ENCODE measurements around the gene SNX17.
"Not testable (repeated sequence)": the region's sequence is repeated elsewhere in the genome, so short reads cannot be mapped to it uniquely, and the experiment has no call there.

SNX17 gene, protein sequence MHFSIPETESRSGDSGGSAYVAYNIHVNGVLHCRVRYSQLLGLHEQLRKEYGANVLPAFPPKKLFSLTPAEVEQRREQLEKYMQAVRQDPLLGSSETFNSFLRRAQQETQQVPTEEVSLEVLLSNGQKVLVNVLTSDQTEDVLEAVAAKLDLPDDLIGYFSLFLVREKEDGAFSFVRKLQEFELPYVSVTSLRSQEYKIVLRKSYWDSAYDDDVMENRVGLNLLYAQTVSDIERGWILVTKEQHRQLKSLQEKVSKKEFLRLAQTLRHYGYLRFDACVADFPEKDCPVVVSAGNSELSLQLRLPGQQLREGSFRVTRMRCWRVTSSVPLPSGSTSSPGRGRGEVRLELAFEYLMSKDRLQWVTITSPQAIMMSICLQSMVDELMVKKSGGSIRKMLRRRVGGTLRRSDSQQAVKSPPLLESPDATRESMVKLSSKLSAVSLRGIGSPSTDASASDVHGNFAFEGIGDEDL

DNA sequence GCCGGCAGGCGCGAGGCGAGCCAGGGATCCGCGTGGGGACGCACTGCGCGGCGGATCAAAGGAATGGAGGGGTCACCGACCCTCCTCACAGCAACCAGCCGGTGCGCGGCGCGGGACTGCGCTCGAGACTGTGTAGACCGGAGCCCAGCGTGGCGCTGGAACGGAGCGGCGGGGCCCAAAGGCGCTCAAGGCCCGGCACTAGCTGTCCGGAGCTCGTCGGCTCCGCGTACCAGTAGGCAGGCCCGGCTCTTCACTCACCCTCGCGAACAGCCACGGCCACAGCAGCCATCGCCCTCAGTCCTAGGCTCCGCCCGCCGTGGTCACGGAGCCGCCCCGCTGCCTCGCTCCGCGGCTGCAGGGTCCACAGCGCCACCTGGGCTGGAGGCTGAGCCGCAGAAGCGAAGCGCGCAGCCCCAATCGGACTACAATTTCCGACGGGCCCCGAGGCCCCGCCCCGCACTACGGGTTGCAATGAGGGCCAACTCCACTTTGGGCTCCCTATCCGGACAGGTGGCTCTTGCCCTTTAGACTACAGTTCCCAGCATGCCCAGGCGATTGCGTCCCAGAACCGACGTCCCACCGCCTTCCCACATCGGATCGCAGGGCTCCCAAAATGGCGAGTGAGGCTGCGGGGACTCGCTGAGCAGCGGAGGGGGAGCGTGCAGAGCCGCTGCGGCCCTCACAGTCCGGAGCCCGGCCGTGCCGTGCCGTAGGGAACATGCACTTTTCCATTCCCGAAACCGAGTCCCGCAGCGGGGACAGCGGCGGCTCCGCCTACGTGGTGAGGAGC, at the start of gene SNX17, which contains the start of gene EIF2B4:
Gene SNX17 (plus strand): TSS at position 591 of the 790 bp plus-strand sequence. CDS start 128 bp downstream, at position 719.
Gene EIF2B4 (minus strand): TSS at position 313 of the 790 bp plus-strand sequence. CDS start 24 bp downstream, at position 289.
- DNase-seq (ENCODE audit: low spot score), result peak; percentile 98

DNA sequence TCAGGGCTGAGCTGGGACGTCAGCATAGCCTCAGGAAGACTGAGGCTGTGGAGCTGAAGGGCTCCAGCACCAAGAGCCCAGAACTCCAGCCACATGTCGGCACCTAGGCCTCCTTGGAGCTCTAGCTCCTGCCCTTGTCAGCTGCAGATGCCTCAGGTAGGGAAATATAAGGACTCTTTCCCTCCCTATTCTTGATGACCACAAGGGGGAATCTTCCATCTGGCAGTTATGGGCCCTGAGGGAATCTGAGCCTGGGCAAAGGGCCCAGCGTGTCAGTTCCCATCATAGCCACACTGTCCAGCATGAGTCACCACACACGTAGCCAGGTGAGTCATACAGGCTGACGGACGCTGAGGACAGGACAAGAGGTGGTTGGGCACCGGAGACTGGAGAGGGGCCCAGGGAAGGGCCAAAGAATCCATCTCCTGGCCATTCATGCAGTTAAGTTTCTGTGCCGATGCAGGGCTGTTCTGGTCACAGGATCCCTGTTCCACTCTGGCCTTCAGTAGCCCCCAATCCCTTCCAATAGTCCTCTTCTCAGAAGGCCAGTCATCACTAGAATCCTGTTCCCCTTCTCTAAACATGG, 49.4 kb upstream of the SNX17 start:
- peak; percentile 74 for DNase-seq (ENCODE audit: low spot score)

DNA sequence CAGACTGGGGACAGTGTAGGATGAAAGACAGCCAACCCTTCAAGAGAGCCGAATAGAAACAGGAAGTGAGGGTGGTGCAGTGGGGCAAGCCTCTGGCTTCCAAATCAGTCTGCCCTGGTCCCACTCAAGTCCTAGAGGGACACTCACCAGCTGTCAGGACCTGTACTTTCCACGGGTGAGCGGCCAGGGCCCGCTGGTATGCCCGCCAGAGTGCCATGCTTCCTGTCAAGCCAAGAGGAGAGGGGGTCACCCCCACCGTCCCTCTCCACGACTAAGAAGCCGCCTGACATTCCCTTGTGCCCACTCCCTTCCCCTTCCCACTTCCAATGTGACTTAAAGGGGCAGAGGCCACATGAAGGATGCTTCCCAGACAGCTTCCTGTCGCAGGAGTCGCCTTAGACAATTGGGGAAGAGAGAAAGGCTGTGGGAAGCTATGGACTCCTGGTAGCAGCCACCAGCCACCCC, 48.1 kb upstream of the SNX17 start:
- DNase-seq (ENCODE audit: low spot score), result no peak

DNA sequence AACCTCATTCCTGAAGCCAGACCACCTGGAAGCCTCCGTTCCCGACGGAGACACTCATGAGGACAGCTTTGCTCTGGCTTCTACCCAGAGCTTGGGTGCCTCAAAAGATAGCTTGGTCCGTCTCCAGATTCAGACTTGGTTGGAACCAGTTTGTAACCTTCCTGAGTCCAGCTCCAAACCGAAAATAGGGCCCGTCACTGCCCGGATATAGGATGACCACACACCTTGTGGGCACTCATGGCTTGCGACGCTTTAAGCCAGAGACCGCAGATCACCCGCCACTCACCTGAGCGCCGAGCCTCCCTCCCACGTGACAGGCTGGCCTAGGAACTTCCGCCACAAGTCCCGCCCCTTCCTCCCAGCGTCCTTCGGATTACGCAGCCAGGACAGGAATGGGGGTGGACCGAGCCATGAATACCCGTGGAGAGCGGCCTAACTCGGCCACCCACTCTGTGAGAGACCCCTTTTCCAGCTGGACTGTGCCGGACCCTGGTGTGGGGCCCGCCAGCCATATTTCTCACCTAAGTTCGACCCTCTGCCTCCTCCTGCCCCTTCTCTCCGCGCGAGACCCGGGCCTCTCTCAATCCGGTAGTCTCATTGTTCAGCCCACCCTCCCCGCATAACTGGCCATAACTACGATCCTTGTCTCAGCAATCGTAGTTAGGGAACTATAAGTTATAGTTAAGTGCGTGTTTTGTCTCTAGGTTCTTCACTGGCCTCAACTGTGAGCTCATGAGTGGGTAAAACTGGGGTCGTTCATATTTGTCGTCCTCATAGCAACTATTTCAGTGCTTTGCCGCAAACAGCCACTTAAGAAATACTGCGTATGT, 47.4 kb upstream of the SNX17 start, which contains the start of gene MPV17:
Gene MPV17 (minus strand): TSS at position 332 of the 830 bp plus-strand sequence. CDS start 580 bp downstream, outside the sequence.
- DNase-seq (ENCODE audit: low spot score), result peak; percentile 93

DNA sequence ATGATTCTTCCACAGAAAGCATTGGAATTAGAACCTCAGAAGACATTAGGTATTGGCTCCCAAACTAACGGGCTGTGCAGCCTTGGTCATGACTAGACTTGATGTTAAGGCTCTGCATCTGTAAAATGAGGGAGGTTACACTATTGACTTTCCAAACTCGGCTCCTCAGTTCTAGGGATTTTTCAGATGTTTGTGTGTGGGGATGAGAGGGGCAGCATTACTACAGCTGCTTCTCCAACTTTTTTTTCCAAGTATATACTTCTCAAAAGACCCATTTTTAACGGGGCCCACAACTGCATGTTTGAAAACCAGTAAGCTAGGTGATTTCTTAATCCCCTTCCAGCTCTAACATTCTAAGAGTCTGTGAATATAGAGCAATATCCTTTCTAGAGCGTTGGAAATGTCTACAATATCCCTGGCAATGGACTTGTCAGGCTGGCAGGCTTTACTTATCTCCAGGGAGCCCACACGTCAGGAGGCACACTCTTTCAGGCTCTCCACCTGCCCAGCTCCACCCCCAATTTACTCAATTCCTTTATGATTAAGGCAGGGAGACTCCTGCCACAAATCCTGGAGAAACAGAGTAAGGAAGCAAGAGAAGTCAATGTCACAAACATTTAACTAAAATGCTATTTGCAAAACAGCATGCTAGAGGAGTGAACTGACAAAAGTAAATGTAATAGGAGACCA, 46.7 kb upstream of the SNX17 start:
- DNase-seq (ENCODE audit: low spot score), result no peak

DNA sequence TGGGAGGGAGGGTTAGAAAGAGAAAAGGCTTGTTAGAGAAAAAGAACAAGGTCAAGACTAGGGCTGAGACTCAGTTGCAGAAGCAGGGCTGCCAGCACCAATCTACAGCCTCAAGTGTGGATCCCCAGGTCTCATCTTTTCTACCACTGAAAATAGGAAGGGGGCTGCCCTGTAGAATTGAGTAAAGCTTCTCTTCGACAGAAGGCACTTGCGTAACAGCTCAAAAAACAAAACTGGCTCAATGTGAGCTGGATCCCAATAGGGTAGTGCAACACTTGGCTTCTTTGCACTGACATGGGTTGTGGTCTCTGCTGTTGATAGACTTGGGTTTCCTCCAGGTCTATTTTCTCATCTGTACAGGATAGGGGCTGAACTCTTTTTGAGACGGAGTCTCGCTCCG, 45.7 kb upstream of the SNX17 start:
- DNase-seq (ENCODE audit: low spot score), result no peak

DNA sequence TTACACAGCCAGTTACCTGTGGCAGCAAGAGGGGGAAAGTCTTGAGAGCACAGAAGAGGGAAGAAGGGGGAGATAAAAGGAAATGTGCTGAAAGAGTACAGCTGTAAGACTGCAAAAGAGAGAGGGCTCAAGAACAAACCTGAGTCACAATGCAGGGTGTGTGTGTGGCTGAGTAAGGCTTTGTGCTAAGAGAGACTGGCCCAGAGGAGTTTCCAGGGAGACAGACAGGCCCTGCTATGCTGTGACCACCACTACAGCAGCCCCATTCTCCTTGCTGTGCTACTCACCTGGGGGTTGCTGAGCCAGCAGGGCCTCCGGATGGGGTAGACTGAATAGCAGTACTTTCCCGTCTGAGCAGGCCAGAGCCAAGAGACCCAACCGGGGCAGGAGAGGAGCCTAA, 35.1 kb upstream of the SNX17 start:
- DNase-seq (ENCODE audit: low spot score), result no peak

DNA sequence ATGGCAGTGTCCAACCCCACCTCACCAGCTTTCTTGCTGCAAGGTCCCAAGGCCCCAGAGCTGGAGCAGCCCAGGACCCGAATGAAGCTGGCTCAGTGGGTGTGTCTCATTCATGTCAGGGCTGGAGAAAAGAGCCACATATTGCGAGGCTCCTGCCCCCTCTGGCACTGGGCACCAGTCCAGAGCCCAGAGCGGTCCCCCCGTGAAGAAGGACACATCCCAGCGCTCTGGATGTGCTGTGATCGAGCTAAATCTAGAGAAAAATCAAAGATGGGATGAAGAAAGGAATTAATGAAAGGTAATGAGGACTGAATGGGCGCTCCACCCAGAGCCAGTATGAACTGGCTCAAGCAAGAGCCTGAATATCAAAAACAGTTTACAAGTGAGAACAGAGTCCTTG, 34.2 kb upstream of the SNX17 start:
- DNase-seq (ENCODE audit: low spot score), result no peak

DNA sequence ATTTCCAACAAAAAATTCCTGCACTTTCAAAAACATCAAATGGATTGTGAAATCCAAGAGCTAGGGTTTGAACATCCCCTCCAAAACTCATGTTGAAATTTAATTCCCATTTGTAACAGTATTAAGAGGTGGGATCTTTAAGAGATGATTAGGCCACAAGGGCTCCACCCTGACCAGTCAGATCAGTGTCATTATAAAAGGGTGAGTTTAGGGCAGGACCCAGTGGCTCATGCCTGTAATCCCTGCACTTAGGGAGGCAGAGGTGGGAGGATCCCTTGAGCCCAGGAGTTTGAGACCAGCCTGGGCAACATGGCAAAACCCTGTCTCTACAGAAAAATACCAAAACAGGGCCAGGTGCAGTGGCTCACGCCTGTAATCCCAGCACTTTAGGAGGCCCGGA, 22.8 kb upstream of the SNX17 start:
- DNase-seq (ENCODE audit: low spot score), result no peak

DNA sequence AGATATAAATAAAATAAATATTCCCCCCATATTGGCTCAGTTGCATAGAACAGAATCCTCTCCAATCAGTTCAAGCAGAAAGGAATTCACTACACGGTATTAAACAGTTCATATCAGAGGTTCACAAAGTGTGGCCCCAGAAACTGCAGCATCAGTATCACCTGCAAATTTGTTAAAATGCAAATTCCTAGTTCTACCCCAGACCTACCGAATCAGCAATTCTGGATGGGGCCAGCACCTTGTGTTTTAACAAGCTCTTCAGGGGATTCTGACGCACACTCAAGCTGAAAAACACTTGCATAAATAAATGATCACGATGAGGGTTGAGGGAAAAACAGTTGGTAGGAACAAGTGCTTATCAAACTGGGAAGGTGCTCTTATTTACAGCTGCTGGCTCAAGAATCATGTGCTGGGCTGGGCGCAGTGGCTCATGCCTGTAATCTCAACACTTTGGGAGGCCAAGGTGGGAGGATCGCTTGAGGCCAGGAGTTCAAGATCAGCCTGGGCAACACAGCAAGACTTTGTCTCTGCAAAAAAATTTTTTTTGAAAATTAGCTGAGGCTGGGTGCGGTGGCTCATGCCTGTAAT, 20.2 kb upstream of the SNX17 start:
- no peak for DNase-seq (ENCODE audit: low spot score)

DNA sequence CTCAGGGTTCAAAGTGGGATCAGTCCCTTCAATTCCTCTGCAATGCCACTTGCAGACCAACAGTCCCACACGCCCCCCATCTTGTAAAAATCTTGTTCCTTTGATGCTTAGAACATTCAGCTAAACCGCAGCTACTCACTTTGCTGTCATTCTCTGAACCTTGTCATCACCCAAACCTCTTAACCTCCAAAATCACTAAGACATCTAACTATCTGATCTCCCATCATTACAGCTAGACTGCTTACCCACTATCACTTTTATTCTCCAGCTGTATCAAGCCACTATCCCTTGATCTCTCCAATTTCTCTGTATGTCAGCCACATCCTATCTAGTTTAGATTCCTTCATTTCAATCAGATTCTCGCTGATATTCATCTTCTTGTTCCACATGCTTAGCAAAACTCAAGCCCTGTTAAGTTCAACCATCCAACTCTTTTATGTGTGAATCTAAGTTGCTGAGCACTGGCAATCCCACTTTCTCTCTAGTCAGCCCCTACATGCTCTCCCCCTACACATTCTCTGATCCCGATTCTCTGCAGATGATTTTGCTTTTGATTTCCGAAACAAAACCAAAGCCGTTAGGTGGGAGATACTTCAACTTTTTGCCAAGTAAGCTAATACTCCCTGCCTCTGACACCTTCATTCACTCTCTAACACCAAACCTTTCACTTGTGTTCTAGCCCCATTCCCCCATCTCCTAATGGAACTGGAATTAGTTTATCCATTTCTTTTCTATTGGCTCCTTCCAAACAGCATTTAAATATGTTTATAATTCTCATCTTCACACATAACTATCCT, 18.4 kb upstream of the SNX17 start:
- DNase-seq (ENCODE audit: low spot score), result no peak

DNA sequence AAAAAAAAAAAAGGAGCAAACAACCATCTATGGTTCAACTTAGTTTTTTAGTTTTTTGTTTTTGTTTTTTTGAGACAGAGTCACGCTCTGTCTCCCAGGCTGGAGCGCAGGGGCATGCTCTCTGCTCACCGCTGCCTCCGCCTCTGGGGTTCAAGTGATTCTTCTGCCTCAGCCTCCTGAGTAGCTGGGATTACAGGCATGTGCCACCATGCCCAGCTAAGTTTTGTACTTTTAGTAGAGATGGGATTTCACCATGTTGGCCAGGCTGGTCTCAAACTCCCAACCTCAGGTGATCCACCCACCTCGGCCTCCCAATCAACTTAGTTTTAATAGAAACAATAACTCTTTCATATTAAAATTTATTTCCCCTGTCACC, 17.0 kb upstream of the SNX17 start:
- not testable (repeated sequence) for DNase-seq (ENCODE audit: low spot score)

DNA sequence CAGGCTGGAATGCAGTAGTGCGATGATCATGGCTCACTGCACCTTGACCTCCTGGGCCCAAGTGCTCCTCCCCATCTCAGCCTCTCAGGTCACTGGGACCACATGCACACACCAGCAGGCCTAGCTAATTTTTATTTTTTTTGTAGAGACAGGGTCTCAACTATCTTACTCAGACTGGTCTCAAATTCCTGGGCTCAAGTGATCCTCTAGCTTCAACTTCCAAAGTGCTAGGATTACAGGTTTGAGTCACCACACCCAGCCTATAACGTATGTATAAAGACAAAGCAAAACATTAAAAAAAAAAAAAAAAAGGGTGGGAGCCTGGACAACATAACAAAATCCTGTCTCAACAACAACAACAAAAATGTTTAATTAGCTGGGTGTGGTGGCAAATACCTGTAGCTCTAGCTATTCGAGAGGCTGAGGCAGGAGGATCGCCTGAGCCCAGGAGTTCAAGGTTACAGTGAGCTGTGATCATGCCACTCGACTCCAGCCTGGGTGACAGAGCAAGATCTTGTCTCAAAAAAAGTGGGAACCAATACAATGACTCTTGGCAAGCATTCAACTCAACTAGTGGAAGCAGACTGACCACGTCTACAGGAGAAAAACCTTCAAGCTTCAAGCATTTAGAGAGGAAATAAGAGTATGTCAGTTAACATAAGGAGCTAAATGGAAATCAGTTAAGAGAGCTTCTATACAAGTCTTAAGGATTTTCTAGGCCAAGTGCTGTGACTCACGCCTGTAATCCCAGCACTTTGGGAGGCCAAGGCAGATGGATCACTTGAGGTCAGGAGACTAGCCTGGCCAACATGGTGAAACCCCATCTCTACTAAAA, 16.4 kb upstream of the SNX17 start:
- DNase-seq (ENCODE audit: low spot score), result no peak

DNA sequence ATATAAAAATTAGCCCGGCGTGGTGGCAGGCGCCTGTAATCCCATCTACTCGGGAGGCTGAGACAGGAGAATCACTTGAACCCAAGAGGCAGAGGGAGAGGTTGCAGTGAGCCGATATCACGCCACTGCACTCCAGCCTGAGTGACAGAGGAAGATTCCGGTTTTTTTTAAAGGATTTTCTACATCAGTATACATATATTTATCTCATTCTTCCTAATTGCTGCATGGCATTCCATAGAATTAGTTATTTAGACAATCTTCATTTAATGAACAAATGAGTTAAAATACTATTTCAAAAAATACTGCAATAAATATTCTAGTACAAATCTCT, 15.9 kb upstream of the SNX17 start:
- no peak for DNase-seq (ENCODE audit: low spot score)

DNA sequence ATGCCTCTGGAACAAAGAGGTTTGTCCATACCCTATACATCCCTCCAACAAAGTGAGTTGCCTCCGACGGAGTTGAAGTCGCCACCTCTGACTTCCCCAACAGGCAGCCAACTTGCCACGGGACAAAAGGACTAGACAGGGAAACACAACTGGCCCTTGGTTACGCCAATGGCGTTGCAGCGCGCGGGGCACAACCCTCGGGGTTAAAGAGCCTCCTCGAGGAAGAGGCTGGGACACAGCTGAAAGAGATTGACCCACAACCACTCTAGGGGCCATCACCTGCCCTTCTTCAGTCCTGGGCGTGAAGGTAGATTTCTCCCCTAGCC, 14.4 kb upstream of the SNX17 start:
- peak; percentile 41 for DNase-seq (ENCODE audit: low spot score)

DNA sequence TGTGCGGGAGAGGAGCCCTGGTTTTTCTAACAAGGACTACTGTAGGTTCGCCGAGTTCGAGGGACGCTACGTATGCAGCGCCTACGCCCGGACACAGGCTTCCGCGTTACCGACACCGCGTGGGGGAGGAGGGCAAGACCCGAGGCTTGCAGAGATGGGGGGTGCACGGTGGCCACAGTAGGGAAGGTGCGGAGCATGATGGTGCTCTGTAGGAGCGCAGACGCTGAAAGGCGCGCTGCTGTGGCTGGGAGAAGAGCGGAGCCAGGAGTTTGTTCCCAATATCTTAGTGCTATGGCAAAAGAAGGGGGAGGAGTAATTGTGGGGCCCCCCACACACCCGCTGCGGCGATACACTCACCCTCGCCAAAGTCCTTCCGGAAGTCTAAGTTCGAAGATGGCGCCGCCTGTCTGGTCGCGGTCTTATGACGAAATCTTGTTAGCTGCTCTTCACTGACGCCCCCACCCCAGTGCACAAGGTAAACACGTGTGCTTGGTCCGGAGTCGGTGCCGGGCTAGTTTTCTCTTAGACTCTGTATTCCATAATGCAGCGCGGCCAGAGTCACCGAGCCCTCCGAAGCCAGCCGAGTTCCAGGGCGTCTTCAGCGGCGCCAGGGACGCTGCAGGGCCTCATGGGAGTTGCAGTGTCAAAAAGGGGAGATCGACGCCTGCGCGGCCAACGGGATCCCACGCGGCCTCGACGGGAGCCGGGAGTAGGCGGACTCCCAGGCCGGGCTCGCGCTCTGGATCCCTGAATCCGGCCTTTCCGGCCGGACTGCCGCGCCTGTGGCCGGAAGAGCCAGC, 13.8 kb upstream of the SNX17 start, which contains the start of gene GTF3C2:
Gene GTF3C2 (minus strand): TSS at position 383 of the 800 bp plus-strand sequence. CDS start 13,210 bp downstream, outside the sequence.
- peak; percentile 82 for DNase-seq (ENCODE audit: low spot score)

DNA sequence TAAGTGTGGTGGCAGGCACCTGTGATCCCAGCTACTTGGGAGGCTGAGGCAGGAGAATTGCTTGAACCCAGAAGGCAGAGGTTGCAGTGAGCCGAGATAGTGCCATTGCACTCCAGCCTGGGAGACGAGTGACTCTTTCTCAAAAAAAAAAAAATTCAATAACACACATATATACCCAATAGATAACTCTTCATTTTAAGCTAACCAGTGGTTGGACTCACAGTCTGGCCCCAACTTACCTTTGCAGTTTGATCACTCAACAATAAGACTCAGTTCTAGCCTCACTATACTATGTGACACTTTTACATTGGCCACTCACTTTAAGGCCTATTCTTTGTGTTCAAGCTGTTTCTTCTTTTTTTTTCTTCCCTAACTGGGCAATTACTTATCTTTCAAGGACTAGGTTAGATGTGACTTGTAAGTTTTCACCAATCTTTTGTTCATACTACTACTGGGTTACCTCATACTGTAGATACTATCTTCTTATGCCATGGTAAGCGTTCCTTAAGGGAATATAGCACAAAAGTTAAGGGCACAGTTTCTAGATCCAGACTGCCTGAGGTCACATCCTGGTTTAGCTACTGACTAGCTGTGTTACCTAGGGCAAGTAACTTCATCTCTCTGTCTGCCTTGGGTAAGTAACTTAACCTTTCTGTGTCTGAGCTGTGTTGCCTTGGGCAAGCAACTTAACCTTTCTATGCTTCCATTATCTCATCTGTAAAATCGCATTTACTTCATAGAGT, 7.6 kb upstream of the SNX17 start:
- no peak for DNase-seq (ENCODE audit: low spot score)

Measured in HuH-7 (cell line).